K562 (cell line): Measurements from ENCODE around the gene SCN7A. TPM values are rescaled to one million over a fixed set of nuclear protein-coding genes. Genes with fewer than 3 reads are reported as not detected.

Source experiments
- AFF1 ChIP-seq, 2 experiments: fragments of 450-650 bp; IDR thresholded peaks; 2 replicates each; pipeline ENCODE4 v1.6.1; 2018; ENCODE audit warnings: mild to moderate bottlenecking in 2 of 2, low read depth in 1 of 2; ENCODE audit not compliant: partially characterized antibody in 2 of 2
- ATF1 ChIP-seq, 2 experiments: fragments of 450-650 bp in 1 of 2; IDR thresholded peaks; 2 replicates each; pipeline ENCODE4 v1.6.1; 2016; ENCODE audit warnings: missing compliant biosample characterization in 1 of 2, missing genetic modification characterization in 1 of 2
- GATAD2A ChIP-seq: fragments of 450-650 bp; IDR thresholded peaks from 2 replicates; pipeline ENCODE4 v1.6.1; 2017
- IRF2 ChIP-seq: sonication (generic); formaldehyde crosslinking; IDR thresholded peaks from 2 replicates; pipeline ENCODE4 v1.8.1; 2022; ENCODE audit warnings: mild to moderate bottlenecking, missing genetic modification reagents
- MEF2D ChIP-seq: conservative IDR thresholded peaks from 2 replicates; pipeline ENCODE4 v1.6.1; 2016; ENCODE audit warnings: low read depth, missing genetic modification characterization, missing compliant biosample characterization
- POLR2A ChIP-seq: fragments of 450-650 bp; conservative IDR thresholded peaks from 2 replicates; pipeline ENCODE4 v1.6.1; 2016
- POLR2H ChIP-seq: IDR thresholded peaks from 2 replicates; pipeline ENCODE4 v1.6.1; 2016; ENCODE audit warnings: missing genetic modification characterization, low read depth, mild to moderate bottlenecking, control low read depth, missing compliant biosample characterization, moderate library complexity
- U2AF2 ChIP-seq: fragments of 200-400 bp; formaldehyde crosslinking; optimal IDR thresholded peaks from 2 replicates; pipeline ENCODE3; 2017; ENCODE audit warnings: low read depth, mild to moderate bottlenecking, low read length
- ZNF766 ChIP-seq: fragments of 200-800 bp; sonication (Bioruptor generic); conservative IDR thresholded peaks from 2 replicates; pipeline ENCODE4 v1.6.1; 2016; ENCODE audit warnings: missing genetic modification characterization, missing compliant biosample characterization
- polyA plus RNA-seq, 8 experiments: library from polyadenylated mRNA; depleted of rRNA in 4 of 8; stranded (reverse) in 5 of 8; unstranded in 3 of 8; fragments of >200 nt; fragmentation: Nextera tagmentation in 2 of 8; fragmentation: Illumina TruSeq in 1 of 8; extraction: Ambion mirVana in 2 of 8; extraction: Trizol in 1 of 8; gene quantifications; 2 replicates each; pipeline versions ENCODE4 v1.2.1 to v1.2.3, GENCODE V29; 2011 to 2014; ENCODE audit warnings: inconsistent platforms in 1 of 8, missing spikeins in 1 of 8
- total RNA-seq, 7 experiments: library from RNA; depleted of rRNA in 6 of 7; stranded (reverse); fragments of >200 nt in 6 of 7; fragmentation: Illumina TruSeq in 2 of 7; extraction: Trizol in 2 of 7; gene quantifications; 2 replicates each; pipeline versions ENCODE4 v1.2.1 to v1.2.3, GENCODE V29; 2011 to 2021; ENCODE audit warnings: low replicate concordance in 1 of 7
- TF ChIP-seq, protein P1 (sequence below), 2 experiments: fragments of 450-650 bp; IDR thresholded peaks; 2 replicates each; pipeline ENCODE4 v1.6.1; 2016; ENCODE audit warnings: mild to moderate bottlenecking in 2 of 2, borderline replicate concordance in 1 of 2, low read depth in 1 of 2, moderate library complexity in 1 of 2
- TF ChIP-seq, protein P2 (sequence below): sonication (generic); formaldehyde crosslinking; IDR thresholded peaks from 2 replicates; pipeline ENCODE4 v1.8.0; 2022; ENCODE audit warnings: missing genetic modification reagents, mild to moderate bottlenecking, borderline replicate concordance

SCN7A gene
- total and polyA plus RNA-seq, 9 of the 15 experiments (the other 6 are each of a cell fraction or from before 2014, with no cell fraction given) = under 0.01 to 0.05 (median 0.03) TPM; not detected in 3

GRCh38 chr2:166376488-166376828 lies 117.6 kb downstream of the SCN7A start (continued):
- TF ChIP-seq, protein P1, sequence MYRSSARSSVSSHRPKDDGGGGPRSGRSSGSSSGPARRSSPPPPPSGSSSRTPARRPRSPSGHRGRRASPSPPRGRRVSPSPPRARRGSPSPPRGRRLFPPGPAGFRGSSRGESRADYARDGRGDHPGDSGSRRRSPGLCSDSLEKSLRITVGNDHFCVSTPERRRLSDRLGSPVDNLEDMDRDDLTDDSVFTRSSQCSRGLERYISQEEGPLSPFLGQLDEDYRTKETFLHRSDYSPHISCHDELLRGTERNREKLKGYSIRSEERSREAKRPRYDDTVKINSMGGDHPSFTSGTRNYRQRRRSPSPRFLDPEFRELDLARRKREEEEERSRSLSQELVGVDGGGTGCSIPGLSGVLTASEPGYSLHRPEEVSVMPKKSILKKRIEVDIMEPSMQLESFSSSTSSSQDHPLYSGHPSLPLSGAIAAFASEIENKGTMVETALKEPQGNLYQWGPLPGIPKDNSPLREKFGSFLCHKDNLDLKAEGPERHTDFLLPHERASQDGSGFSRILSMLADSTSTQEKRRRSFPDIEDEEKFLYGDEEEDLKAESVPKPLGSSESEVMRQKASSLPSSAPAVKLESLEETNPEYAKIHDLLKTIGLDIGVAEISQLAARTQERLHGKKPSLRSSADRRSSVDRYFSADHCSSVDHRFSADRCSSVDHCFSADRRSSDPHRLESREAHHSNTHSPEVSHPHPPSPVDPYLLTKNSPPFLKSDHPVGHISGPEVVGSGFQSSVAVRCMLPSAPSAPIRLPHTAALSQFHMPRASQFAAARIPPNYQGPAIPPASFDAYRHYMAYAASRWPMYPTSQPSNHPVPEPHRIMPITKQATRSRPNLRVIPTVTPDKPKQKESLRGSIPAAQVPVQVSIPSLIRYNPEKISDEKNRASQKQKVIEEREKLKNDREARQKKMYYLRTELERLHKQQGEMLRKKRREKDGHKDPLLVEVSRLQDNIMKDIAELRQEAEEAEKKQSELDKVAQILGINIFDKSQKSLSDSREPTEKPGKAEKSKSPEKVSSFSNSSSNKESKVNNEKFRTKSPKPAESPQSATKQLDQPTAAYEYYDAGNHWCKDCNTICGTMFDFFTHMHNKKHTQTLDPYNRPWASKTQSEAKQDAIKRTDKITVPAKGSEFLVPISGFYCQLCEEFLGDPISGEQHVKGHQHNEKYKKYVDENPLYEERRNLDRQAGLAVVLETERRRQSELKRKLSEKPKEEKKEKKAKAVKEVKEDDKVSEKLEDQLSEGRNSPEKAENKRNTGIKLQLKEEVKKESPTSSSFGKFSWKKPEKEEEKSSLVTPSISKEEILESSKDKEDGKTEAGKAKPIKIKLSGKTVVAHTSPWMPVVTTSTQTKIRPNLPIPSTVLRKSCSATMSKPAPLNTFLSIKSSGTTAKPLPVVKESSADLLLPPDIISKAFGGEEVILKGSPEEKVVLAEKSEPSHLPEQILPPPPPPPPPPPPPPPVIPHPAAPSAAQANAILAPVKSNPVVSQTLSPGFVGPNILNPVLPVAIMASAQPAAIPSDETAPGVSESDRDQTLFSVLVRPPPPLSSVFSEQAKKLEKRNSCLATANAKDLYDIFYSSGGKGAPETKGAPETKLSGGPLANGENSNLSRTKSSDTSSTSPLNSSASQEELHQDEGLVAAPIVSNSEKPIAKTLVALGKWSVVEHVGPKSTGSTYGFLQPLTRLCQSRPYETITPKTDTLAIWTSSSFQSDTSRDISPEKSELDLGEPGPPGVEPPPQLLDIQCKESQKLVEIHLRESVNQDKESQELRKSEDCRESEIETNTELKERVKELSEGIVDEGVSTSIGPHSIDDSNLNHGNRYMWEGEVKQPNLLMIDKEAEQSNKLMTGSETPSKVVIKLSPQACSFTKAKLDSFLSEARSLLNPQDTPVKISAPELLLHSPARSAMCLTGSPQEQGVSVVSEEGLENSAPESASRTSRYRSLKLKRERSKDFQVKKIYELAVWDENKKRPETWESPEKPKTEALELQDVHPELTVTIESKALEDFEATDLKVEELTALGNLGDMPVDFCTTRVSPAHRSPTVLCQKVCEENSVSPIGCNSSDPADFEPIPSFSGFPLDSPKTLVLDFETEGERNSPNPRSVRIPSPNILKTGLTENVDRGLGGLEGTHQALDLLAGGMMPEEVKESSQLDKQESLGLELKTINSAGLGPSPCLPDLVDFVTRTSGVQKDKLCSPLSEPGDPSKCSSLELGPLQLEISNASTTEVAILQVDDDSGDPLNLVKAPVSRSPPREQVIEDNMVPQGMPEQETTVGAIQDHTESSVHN (IDR thresholded peaks at IDR 0.05; ENCODE audit: borderline replicate concordance in 1 of 2, low read depth in 1 of 2) = 0 out of 4 replicates have a peak, but pooled peaks of 1 of the 2 experiments have one; percentile 5
- peak; percentile 9; the same call in 1 of the 2 replicates for TF ChIP-seq POLR2A
- TF ChIP-seq AFF1 (IDR thresholded peaks at IDR 0.05; ENCODE audit: low read depth in 1 of 2, partially characterized antibody in 2 of 2) = peak in 1 of 2 experiments; percentile 9
- peak; percentile 68 for TF ChIP-seq POLR2H (tag)
- TF ChIP-seq, protein P2, sequence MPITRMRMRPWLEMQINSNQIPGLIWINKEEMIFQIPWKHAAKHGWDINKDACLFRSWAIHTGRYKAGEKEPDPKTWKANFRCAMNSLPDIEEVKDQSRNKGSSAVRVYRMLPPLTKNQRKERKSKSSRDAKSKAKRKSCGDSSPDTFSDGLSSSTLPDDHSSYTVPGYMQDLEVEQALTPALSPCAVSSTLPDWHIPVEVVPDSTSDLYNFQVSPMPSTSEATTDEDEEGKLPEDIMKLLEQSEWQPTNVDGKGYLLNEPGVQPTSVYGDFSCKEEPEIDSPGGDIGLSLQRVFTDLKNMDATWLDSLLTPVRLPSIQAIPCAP (CRISPR knock-in tag) = no peak
- TF ChIP-seq MEF2D (tag) = 0 out of 2 replicates have a peak, but pooled peaks have one; percentile 0
- TF ChIP-seq GATAD2A = 0 out of 2 replicates have a peak, but pooled peaks have one; percentile 3
- no peak for TF ChIP-seq U2AF2
- TF ChIP-seq ZNF766 (CRISPR knock-in tag) = 0 out of 2 replicates have a peak, but pooled peaks have one; percentile 2
- no peak for TF ChIP-seq ATF1 (CRISPR knock-in tag; IDR thresholded peaks at IDR 0.05)
- peak; percentile 81; the same call in 1 of the 2 replicates for TF ChIP-seq ATF1 (tag; IDR thresholded peaks at IDR 0.05)
- TF ChIP-seq IRF2 = no peak
- TF ChIP-seq, all 486 proteins: peak for 16
